K562 (cell line): ENCODE data around the gene IL31RA. TPM values are rescaled to one million over a fixed set of nuclear protein-coding genes. Genes with fewer than 3 reads are reported as not detected.
"Not testable (repeated sequence)": the region's sequence is repeated elsewhere in the genome, so short reads cannot be mapped to it uniquely, and the experiment has no call there.

Source experiments
- ATAC-seq: fragments of 200-7000 bp; cut with Tn5 transposase; 3 replicates; pipeline ENCODE4 v1.9.1; 2020; ENCODE audit warnings: moderate library complexity
- BruUV-seq: library from RNA; stranded (reverse); fragments of 400-500 nt; replicated peaks from 2 replicates; lab custom pipeline; 2021; lab: Mats Ljungman, UMichigan
- CTCF ChIA-PET: fragments of 300-600 bp; formaldehyde crosslinking; extraction: SDS; loops from one replicate; lab custom pipeline; 2021; ENCODE audit warnings: low intra/inter-chr PET ratio; lab: Yijun Ruan, JAX
- POLR2A ChIA-PET: fragments of 300-600, 350-650 bp; sonication (Branson Sonifier 250); formaldehyde crosslinking; extraction: SDS; loops from one replicate; lab custom pipeline; 2021; ENCODE audit warnings: antibody characterized with exemption, inconsistent platforms; lab: Yijun Ruan, JAX
- DNase-seq, 4 experiments: peaks; one replicate each; pipeline versions ENCODE4 v3.0.0 to v3.0.0-alpha.2; 2011 to 2018; ENCODE audit warnings: low spot score in 3 of 4, mixed read lengths in 3 of 4; ENCODE audit errors: extremely low read depth in 1 of 4
- FAIRE-seq: peaks from 2 replicates; lab custom pipeline; 2011; peaks lifted over from hg19 to GRCh38; lab: Jason Lieb, UNC
- H2AFZ ChIP-seq: 2 replicates; pipeline ENCODE4 v1.6.0; 2011; ENCODE audit warnings: low read depth, low read length, control low read depth, inconsistent platforms
- H3K27ac ChIP-seq: fragments of 200-600 bp; 3 replicates; pipeline ENCODE4 v1.8.0; 2011; ENCODE audit warnings: low read depth, mild to moderate bottlenecking, control low read depth, inconsistent platforms, low read length, moderate library complexity, mixed read lengths; ENCODE audit errors: extremely low read depth
- H3K27me3 ChIP-seq, 2 experiments: fragments of 300-600 bp in 1 of 2; 2 replicates in 1 of 2; 3 replicates in 1 of 2; pipeline versions ENCODE4 v1.6.0 to v1.8.0; 2011; ENCODE audit warnings: inconsistent platforms in 2 of 2, low read length in 2 of 2, mild to moderate bottlenecking in 1 of 2, mixed read lengths in 1 of 2, moderate library complexity in 1 of 2; ENCODE audit not compliant: control insufficient read depth in 2 of 2, insufficient read depth in 2 of 2
- H3K36me3 ChIP-seq: fragments of 300-600 bp; 3 replicates; pipeline ENCODE4 v1.8.0; 2011; ENCODE audit warnings: mild to moderate bottlenecking, low read length, inconsistent platforms; ENCODE audit not compliant: control insufficient read depth, insufficient read depth
- H3K4me1 ChIP-seq, 2 experiments: fragments of 200-600 bp in 1 of 2; replicated peaks in 1 of 2; 2 replicates in 1 of 2; 3 replicates in 1 of 2; pipeline versions ENCODE4 v1.5.1 to v1.8.0; 2011; ENCODE audit warnings: inconsistent platforms in 2 of 2, low read length in 2 of 2, mild to moderate bottlenecking in 1 of 2, mixed read lengths in 1 of 2, moderate library complexity in 1 of 2; ENCODE audit not compliant: control insufficient read depth in 2 of 2, insufficient read depth in 2 of 2
- H3K4me2 ChIP-seq: 2 replicates; pipeline ENCODE4 v1.6.1; 2011; ENCODE audit warnings: low read length, control low read depth, inconsistent platforms, mixed read lengths; ENCODE audit not compliant: insufficient read depth
- H3K4me3 ChIP-seq: fragments of 200-600 bp; sonication (generic), shearing (Covaris generic); 2 replicates; pipeline ENCODE4 v1.5.1; 2016; ENCODE audit warnings: control low read depth, inconsistent platforms
- H3K79me2 ChIP-seq: fragments of 200-600 bp; 3 replicates; pipeline ENCODE4 v1.8.0; 2011; ENCODE audit warnings: low read length, inconsistent platforms; ENCODE audit not compliant: control insufficient read depth, insufficient read depth
- H3K9ac ChIP-seq, 2 experiments: 2 replicates each; pipeline versions ENCODE4 v1.6.0 to v1.6.1; 2011; ENCODE audit warnings: low read depth in 2 of 2, low read length in 2 of 2, control low read depth in 1 of 2, inconsistent platforms in 1 of 2, mild to moderate bottlenecking in 1 of 2, mixed read lengths in 1 of 2; ENCODE audit not compliant: insufficient read depth in 1 of 2
- H3K9me1 ChIP-seq: one replicate; pipeline ENCODE4 v1.6.0; 2011; ENCODE audit warnings: inconsistent platforms, mild to moderate bottlenecking, low read length, moderate library complexity; ENCODE audit not compliant: control insufficient read depth, insufficient read depth
- H3K9me3 ChIP-seq: replicated peaks from 2 replicates; pipeline ENCODE4 v1.5.1; 2011; ENCODE audit warnings: low read depth, low read length, inconsistent platforms; ENCODE audit not compliant: control insufficient read depth, insufficient read depth
- H4K20me1 ChIP-seq: replicated peaks from 2 replicates; pipeline ENCODE4 v1.6.1; 2011; ENCODE audit warnings: low read length, inconsistent platforms, mixed read lengths; ENCODE audit not compliant: control insufficient read depth, insufficient read depth
- POLR2H ChIP-seq: IDR thresholded peaks from 2 replicates; pipeline ENCODE4 v1.6.1; 2016; ENCODE audit warnings: missing genetic modification characterization, low read depth, mild to moderate bottlenecking, control low read depth, missing compliant biosample characterization, moderate library complexity
- THRA ChIP-seq: fragments of 450-650 bp; IDR thresholded peaks from 2 replicates; pipeline ENCODE4 v1.6.1; 2017; ENCODE audit warnings: mild to moderate bottlenecking, moderate library complexity
- YY1 ChIP-seq, 3 experiments: IDR thresholded peaks; 2 replicates each; pipeline ENCODE4 v1.6.1; 2011; ENCODE audit warnings: low read length in 2 of 3, mild to moderate bottlenecking in 2 of 3, moderate library complexity in 2 of 3, borderline replicate concordance in 1 of 3, control low read depth in 1 of 3, low read depth in 1 of 3; ENCODE audit not compliant: insufficient read depth in 3 of 3, insufficient replicate concordance in 2 of 3, control insufficient read depth in 1 of 3, insufficient read length in 1 of 3; ENCODE audit errors: extremely low read depth in 1 of 3
- ZNF384 ChIP-seq: IDR thresholded peaks from 2 replicates; pipeline ENCODE4 v1.6.1; 2012; ENCODE audit warnings: low read depth, low read length, improper control_type of control experiment
- in situ Hi-C: fragments of 300-500 bp; cut with MboI; formaldehyde crosslinking; loops from 4 replicates; pipeline ENCODE4 v1.15.0; 2018; ENCODE audit warnings: inconsistent platforms, mixed read lengths
- intact Hi-C: fragments of 100-400 bp; cut with micrococcal nuclease; formaldehyde crosslinking; loops from 2 replicates; pipeline ENCODE4 v1.14.2; 2022
- polyA plus RNA-seq, 8 experiments: library from polyadenylated mRNA; depleted of rRNA in 4 of 8; stranded (reverse) in 5 of 8; unstranded in 3 of 8; fragments of >200 nt; fragmentation: Nextera tagmentation in 2 of 8; fragmentation: Illumina TruSeq in 1 of 8; extraction: Ambion mirVana in 2 of 8; extraction: Trizol in 1 of 8; gene quantifications; 2 replicates each; pipeline versions ENCODE4 v1.2.1 to v1.2.3, GENCODE V29; 2011 to 2014; ENCODE audit warnings: inconsistent platforms in 1 of 8, missing spikeins in 1 of 8
- total RNA-seq, 7 experiments: library from RNA; depleted of rRNA in 6 of 7; stranded (reverse); fragments of >200 nt in 6 of 7; fragmentation: Illumina TruSeq in 2 of 7; extraction: Trizol in 2 of 7; gene quantifications; 2 replicates each; pipeline versions ENCODE4 v1.2.1 to v1.2.3, GENCODE V29; 2011 to 2021; ENCODE audit warnings: low replicate concordance in 1 of 7
- TF ChIP-seq, protein P1 (sequence below), 2 experiments: fragments of 450-650 bp in 1 of 2; sonication (generic) in 1 of 2; formaldehyde crosslinking in 1 of 2; IDR thresholded peaks; 2 replicates each; pipeline versions ENCODE4 v1.7.1 to v1.9.0; 2016 to 2022; ENCODE audit warnings: inconsistent platforms in 1 of 2, mild to moderate bottlenecking in 1 of 2, missing genetic modification reagents in 1 of 2

Gene IL31RA
- total and polyA plus RNA-seq, 9 of the 15 experiments (the other 6 are each of a cell fraction or from before 2014, with no cell fraction given): not detected

GRCh38 chr5:55936100-55936693 is 85.0 kb downstream of the IL31RA start (continued):
- peak in 1 of 3 experiments; percentile 13 for TF ChIP-seq YY1 (IDR thresholded peaks at IDR 0.05; ENCODE audit: borderline replicate concordance in 1 of 3, control insufficient read depth in 1 of 3, extremely low read depth in 1 of 3, insufficient read depth in 3 of 3, insufficient read length in 1 of 3, insufficient replicate concordance in 2 of 3, low read depth in 1 of 3, low read length in 2 of 3)
- peak; percentile 14; the same call in 1 of the 2 replicates for TF ChIP-seq POLR2H (tag)
- no peak for TF ChIP-seq THRA
- TF ChIP-seq ZNF384: peak; percentile 100

DNA sequence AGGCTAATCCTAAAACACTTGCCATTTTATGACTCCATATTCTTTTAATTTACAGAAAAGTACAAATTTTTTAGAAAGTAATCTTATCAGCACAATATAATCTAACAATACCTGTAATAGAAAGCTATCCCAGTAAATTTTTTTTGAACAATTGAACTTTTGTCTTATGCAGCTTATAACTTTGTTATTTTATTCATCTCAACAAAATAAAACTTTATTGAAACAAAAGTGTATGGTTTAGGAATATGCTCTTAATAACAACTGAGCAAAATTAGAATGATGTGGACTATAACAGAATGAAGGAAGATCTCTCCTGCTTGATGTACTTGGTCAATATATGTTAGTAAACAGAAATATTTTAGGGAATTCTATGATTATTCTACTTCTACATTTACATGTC is 86.4 kb downstream of the IL31RA start:
- H4K20me1 ChIP-seq, H2AFZ ChIP-seq, H3K4me1 ChIP-seq, BruUV-seq, H3K27me3 ChIP-seq, H3K4me2 ChIP-seq, ATAC-seq, H3K9me1 ChIP-seq, H3K4me3 ChIP-seq, DNase-seq, H3K9me3 ChIP-seq, H3K9ac ChIP-seq, H3K79me2 ChIP-seq, FAIRE-seq, H3K27ac ChIP-seq: not testable (repeated sequence)
- TF ChIP-seq, protein P1, sequence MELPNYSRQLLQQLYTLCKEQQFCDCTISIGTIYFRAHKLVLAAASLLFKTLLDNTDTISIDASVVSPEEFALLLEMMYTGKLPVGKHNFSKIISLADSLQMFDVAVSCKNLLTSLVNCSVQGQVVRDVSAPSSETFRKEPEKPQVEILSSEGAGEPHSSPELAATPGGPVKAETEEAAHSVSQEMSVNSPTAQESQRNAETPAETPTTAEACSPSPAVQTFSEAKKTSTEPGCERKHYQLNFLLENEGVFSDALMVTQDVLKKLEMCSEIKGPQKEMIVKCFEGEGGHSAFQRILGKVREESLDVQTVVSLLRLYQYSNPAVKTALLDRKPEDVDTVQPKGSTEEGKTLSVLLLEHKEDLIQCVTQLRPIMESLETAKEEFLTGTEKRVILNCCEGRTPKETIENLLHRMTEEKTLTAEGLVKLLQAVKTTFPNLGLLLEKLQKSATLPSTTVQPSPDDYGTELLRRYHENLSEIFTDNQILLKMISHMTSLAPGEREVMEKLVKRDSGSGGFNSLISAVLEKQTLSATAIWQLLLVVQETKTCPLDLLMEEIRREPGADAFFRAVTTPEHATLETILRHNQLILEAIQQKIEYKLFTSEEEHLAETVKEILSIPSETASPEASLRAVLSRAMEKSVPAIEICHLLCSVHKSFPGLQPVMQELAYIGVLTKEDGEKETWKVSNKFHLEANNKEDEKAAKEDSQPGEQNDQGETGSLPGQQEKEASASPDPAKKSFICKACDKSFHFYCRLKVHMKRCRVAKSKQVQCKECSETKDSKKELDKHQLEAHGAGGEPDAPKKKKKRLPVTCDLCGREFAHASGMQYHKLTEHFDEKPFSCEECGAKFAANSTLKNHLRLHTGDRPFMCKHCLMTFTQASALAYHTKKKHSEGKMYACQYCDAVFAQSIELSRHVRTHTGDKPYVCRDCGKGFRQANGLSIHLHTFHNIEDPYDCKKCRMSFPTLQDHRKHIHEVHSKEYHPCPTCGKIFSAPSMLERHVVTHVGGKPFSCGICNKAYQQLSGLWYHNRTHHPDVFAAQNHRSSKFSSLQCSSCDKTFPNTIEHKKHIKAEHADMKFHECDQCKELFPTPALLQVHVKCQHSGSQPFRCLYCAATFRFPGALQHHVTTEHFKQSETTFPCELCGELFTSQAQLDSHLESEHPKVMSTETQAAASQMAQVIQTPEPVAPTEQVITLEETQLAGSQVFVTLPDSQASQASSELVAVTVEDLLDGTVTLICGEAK (IDR thresholded peaks at IDR 0.05): peak; percentile 92
- TF ChIP-seq, protein P1 (CRISPR knock-in tag; IDR thresholded peaks at IDR 0.05): peak; percentile 49; the same call in 1 of the 2 replicates
- ChIA-PET CTCF (interaction anchor here (2.5 kb wide), 1 partner anchor 263 kb away, joined by 46 read pairs; no protein-coding TSS in a partner anchor), POLR2A (interaction anchor here (1.0 to 2.1 kb wide), 2 partner anchors 9 to 10 kb away, joined by 3 to 5 read pairs; no protein-coding TSS in a partner anchor)
- intact Hi-C loops (loop anchor here (2.0 kb wide), 1 partner anchor 901 kb away; no protein-coding TSS in a partner anchor), in situ Hi-C loops (loop anchor here (10.0 to 25.0 kb wide), 2 partner anchors 137 to 900 kb away; no protein-coding TSS in a partner anchor)
- H3K36me3 ChIP-seq: peaks cover 27% of the 10 kb centered on the region
